T47D (cell line): ENCODE data around the gene JPH2.
"Not testable (repeated sequence)": the region's sequence is repeated elsewhere in the genome, so short reads cannot be mapped to it uniquely, and the experiment has no call there.

Source experiments
- DNase-seq, 2 experiments: peaks; one replicate each; pipeline versions ENCODE4 v3.0.0 to v3.0.0-alpha.2; 2011 to 2012; ENCODE audit warnings: low read depth in 1 of 2, low spot score in 1 of 2
- JUND ChIP-seq: IDR thresholded peaks from 2 replicates; pipeline ENCODE4 v1.6.1; 2012; ENCODE audit warnings: low read depth
- in situ Hi-C: cut with HindIII; loops from 2 replicates; pipeline ENCODE4 v1.10.0; 2016; ENCODE audit warnings: low sequenced_read_pairs, low pct_unique_long_range_greater_than_20kb

The JPH2 gene

DNA sequence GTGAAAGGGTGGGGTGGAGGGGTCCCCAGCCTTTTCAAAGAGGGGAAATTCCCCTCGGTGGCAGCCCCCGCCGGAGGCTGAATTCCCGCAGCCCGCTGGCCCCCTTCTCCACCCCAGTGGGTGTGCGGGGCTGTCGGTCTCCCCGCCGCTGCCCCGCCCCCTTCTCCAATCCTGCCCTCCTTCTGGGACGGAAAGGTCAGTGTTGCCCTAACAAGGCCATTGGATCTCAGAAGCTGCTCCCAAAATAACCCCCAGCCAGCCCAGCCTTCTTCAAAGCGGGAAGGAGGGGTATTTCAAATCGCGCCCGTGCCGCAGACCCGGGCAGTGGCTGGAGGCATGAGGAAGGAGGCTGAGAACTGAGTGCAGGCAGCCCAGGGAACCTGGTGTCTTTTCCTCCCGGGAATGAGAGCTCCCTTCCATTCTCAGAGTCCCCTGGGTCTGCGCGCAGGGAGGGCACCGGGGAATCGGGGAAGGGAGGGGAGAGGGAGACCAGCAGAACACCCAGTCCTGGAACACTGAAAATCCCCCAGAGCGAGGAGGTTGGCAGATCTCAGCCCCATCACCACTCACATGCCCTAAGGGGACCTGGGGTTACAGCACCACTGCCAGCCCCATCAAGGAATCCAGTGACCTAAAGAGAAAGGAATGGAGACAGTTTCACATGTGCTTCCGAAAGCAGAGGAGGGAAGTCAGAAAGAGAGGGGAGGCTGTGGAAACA, at the start of gene JPH2:
Gene JPH2, minus strand, starts transcription at position 135 of the 718 bp plus-strand sequence. CDS start 483 bp downstream, outside the sequence.
- in situ Hi-C loops: no loop called here
- TF ChIP-seq JUND: no peak; the same call in 1 of the 2 replicates
- DNase-seq: peak in 1 of 2 experiments; percentile 91

DNA sequence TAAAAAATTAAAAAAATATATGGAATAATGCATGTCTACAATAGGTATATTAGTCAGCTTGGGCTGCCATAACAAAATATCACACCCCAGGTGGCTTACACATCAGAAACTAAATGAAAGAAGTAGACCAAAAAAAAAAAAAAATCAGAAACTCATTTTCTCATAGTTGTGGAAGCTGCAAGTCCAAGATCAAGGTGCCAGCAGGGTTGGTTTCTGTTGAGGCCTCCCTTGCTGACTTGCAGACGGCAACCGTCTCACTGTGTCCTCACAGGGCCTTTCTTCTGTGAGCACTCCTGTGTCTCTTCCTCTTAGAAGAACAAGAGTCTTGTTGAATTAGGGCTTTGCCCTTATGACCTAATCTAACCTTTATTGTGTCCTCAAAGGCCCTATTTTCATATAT, 48.7 kb upstream of the JPH2 start:
- no peak for TF ChIP-seq JUND

DNA sequence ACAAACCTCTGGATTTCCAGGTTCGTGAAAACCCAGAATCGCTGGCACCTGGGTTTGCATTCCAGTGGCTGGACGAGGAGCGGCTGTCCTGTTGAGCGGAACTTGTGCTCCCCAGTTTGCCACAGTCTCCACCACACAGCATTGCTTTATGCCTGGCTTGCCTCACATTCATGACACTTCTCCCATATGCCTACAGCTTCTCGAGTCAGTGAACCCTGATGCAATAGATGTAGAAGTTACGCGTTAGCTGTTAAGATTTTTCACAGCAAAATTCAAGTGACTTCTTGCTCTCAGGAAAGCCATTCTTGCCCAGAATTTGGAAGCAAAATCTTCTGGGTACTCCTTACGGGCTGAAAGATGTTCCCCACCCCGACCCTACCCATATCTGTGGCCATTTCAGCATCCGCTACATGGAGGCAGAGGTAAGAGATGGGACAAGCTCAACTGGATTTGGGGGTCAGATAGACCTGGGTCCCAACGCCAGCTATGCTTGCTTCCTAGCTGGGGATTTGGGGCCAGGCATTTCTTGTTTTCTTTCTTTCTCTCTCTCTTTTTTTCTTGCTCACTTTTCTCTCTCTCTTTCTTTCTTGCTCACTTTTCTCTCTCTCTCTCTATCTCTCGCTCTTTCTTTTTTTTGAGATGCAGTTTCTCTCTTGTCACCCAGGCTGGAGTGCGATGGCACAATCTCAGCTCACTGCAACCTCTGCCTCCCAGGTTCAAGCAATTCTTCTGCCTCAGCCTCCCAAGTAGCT, 47.8 kb upstream of the JPH2 start:
- no peak for TF ChIP-seq JUND
- in situ Hi-C loops: no loop called here
- no peak for DNase-seq

More for the DNA sequence above, 48.7 kb upstream of the JPH2 start:
- no peak for DNase-seq
- in situ Hi-C loops: no loop called here

DNA sequence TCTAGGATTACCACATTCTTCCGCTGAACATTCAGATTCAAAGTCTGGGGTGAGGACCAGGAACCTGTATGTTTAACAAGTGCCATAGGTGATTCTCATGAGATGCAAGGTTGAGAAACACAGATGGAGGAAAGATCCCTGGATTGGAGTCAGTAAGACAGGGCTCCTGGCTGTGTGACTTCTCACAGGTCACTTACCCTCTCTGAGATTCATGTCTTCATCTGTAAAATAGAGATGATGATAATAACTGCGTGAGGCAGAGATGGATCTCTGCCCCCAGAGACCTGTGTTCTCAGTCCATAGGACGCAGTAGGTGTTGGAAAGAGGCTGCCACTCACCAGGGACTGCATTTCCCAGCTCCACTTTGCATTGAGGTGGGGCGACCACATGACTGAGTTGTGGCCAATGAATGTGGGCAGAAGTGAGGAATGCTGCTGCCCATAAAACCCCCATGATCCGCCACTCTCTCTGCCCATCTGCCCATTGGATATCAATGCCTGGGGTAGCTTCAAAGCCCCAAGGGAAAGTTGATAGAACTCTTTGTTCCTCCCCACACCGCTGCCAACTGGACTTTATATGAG, 46.5 kb upstream of the JPH2 start:
- in situ Hi-C loops: no loop called here
- no peak for DNase-seq
- TF ChIP-seq JUND: no peak

DNA sequence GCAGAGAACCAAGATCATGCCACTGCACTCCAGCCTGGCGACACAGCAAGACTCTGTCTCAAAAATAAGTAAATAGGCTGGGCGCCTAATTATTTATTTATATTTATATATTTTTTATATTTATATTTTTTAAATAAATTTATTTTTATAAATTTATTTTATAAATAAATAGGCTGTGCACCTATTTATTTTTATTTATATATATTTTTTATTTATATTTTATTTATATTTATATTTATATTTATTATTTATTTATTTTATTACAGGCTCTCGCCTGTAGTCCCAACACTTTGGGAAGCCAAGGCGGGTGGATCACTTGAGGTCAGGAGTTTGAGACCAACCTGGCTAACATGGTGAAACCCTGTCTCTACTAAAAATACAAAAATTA, 45.5 kb upstream of the JPH2 start:
- DNase-seq, in situ Hi-C loops: not testable (repeated sequence)

DNA sequence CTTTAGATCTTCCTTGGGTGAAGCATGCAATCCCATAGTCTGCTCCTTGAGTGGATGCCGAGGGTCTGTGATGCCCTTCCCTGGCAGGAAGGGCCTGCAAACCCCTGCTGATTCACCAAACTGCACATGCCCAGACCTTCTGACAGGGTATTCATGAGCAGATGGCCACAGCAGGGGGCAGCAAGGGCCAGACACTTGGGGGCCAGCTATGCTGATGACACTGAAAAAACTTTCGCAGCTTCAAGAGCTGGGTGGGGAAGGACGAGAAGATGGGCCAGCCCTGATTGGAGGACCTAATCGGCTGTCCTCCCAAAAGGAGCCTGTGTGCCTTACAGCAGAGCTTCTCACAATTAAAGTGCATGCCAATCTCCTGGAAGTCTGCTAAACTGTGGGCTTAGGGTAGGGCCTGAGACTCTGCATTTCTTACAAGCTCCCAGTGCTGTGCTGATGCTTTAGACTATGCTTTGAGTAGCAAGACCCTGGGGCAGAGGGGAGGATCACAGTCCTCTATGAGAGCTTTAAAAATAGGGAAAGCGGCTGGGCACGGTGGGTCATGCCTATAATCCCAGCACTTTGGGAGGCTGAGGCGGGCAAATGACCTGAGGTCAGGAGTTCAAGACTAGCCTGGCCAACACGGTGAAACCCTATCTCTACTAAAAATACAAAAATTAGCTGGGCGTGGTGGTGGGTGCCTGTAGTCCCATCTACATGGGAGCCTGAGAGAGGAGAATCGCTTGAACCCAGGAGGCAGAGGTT, 44.9 kb upstream of the JPH2 start:
- DNase-seq: no peak
- no peak for TF ChIP-seq JUND
- in situ Hi-C loops: no loop called here

DNA sequence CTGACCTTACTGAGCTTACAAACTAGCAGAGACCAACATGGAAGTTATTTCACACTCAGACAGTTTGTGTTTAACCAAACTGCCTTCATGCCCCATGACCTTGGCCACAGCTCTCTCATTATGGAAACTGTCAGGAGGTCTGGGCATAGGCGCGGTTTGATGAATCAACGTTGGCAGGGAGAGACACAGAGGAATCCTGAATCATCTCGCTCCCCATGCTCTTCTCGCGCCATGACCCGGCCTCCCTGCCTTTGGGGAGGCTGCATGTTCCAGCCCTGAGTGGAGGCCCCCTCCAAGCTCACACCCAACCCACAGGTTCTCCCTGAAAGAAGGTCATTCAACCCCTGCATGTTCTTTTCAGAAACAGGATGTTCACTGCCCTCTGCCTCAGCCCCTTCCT, 44.2 kb upstream of the JPH2 start:
- DNase-seq: no peak
- in situ Hi-C loops: no loop called here
- TF ChIP-seq JUND: no peak

DNA sequence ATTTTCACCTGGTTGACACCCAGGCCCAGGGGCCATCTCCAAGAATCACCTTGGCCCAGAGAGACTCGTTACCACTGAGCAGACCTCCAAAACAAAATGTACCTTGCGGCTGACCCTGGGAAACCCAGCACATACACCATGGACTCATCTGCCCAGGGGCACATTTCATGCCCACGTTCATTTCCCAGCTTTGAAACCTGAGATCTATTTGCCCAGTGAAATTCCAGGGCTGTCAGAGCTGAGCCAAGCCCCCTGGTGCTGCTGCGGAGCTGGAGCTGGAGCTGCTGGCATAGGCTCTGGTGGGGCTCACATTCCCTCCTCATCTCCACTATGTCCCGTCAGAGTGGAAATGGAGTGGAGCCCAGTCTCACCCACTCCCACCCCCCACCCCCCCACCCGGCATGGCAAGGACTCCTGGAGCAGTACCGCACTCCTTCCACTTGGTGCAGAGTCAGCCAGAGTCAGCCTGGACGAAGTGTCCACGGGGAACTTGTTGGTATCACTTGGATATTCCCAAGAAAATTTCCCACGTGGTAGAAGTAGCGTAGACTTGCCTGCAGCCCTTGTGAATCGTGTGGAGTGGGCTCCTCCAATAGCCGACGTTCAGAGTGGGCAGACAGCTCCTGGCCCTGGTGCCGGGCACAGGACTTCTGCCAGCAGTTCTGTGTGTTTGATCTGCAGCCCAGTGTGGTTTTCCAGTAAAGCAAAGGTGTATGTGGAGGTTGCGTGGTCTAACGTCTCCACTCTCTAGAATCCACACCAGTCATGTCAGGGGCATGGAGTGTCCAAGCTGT, 41.7 kb upstream of the JPH2 start:
- in situ Hi-C loops: no loop called here

DNA sequence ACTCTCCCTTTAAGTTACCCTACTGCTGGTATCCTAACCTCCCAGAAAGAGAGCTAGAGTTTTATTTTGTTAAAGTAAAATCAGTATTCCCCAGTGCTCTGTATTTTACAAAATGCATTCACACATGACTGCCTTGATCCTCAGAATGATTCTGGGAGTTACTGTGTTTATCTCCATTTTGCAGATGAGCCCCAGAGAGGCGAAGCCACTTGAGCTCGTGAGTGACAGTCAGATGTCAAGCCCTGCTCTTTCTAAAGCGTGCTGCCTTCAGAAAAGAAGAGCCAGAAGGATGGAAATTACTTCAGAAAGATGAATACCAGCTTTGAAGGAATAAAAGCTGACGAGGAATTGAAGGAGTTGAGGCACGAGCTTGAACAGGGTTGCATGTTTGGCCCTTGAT, 37.6 kb upstream of the JPH2 start:
- no peak for DNase-seq
- TF ChIP-seq JUND: no peak
- in situ Hi-C loops: no loop called here

More for the DNA sequence above, 41.7 kb upstream of the JPH2 start:
- DNase-seq: peak in 1 of 2 experiments; percentile 77
- no peak for TF ChIP-seq JUND

DNA sequence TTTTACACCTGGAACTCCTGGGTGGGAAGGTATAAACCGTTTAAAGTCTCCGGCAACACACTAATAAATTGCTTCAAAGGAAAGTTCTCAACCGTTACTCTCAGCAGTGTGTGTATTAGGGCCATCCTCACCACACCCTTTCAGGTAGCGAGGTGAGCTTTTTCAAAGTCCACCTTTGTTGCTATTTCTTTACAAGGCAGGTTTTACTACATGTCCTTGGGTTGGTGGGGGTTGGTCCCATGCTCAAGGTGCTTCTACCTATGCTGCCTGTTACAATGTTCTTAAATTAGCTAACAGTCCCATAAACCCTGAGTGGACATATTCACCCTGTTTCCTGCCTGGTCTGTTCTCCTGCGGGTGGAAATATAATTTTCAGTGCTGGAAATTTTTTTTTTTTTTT, 36.7 kb upstream of the JPH2 start:
- no peak for TF ChIP-seq JUND
- in situ Hi-C loops: no loop called here
- DNase-seq: no peak

DNA sequence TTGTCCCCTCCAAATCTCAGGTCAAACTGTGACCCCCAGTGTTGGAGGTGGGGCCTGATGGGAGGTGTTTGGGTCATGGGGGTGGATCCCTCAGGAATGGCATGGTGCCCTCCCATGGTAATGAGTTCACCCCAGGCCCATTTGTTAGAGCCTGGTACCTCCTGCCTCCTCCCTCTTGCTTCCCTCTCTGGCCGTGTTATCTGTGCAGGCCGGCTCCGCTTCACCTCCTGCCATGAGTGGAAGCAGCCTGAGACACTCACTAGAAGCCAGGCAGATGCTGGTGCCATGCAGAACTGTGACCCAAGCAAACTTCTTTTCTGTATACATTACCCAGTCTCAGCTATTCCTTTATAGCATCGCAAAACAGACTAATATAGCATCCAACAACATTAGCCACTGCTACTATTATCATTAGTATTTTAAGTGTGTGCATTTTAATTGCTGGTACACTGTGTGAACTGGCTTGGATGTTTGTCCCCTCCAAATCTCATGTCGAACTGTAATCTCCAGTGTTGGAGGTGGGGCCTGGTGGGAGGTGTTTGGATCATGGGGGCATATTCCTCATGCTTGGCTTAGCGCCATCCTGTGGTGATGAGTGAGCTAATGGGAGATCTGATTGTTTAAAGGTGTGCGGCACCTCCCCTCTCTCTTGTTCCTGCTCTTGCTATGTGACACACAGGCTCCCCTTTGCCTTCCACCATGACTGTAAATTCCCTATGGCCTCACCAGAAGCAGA, 35.8 kb upstream of the JPH2 start:
- no peak for TF ChIP-seq JUND
- no peak for DNase-seq
- in situ Hi-C loops: no loop called here
